Keratinocyte (primary cell): ENCODE measurements around the gene CPEB2. TPM values are rescaled to one million over a fixed set of nuclear protein-coding genes. Genes with fewer than 3 reads are reported as not detected.

Source experiments
- DNase-seq: peaks from one replicate; pipeline ENCODE4 v3.0.0-alpha.2; 2011; ENCODE audit warnings: low read depth, missing footprints, low spot score
- FAIRE-seq: peaks from 2 replicates; lab custom pipeline; 2011; peaks lifted over from hg19 to GRCh38; lab: Jason Lieb, UNC
- H2AFZ ChIP-seq: 2 replicates; pipeline ENCODE4 v1.6.0; 2012; ENCODE audit warnings: low read length, control low read depth, inconsistent platforms; ENCODE audit not compliant: control insufficient read depth
- H3K27ac ChIP-seq: 2 replicates; pipeline ENCODE4 v1.5.1; 2011; ENCODE audit warnings: low read length; ENCODE audit not compliant: control insufficient read depth, insufficient read depth
- H3K27me3 ChIP-seq: 3 replicates; pipeline ENCODE4 v1.6.0; 2011; ENCODE audit warnings: low read length; ENCODE audit not compliant: control insufficient read depth, insufficient read depth; ENCODE audit errors: extremely low read depth
- H3K36me3 ChIP-seq, 2 experiments: 2 replicates in 1 of 2; 3 replicates in 1 of 2; pipeline ENCODE4 v1.5.1; 2011; ENCODE audit warnings: low read length in 2 of 2, mild to moderate bottlenecking in 1 of 2; ENCODE audit not compliant: control insufficient read depth in 2 of 2, insufficient read depth in 2 of 2; ENCODE audit errors: extremely low read depth in 1 of 2
- H3K4me1 ChIP-seq: 3 replicates; pipeline ENCODE4 v1.5.1; 2011; ENCODE audit warnings: low read length; ENCODE audit not compliant: control insufficient read depth, insufficient read depth; ENCODE audit errors: extremely low read depth
- H3K4me2 ChIP-seq: 3 replicates; pipeline ENCODE4 v1.6.0; 2011; ENCODE audit warnings: low read depth, low read length; ENCODE audit not compliant: control insufficient read depth, insufficient read depth; ENCODE audit errors: extremely low read depth
- H3K4me3 ChIP-seq, 3 experiments: fragments of 200-600 bp in 1 of 3; sonication (generic) in 1 of 3; 2 replicates in 2 of 3; 3 replicates in 1 of 3; pipeline ENCODE4 v1.5.1; 2011 to 2016; ENCODE audit warnings: low read length in 3 of 3, mild to moderate bottlenecking in 3 of 3, control low read depth in 2 of 3, inconsistent platforms in 1 of 3, low read depth in 1 of 3, mixed read lengths in 1 of 3, mixed run types in 1 of 3, moderate library complexity in 1 of 3; ENCODE audit not compliant: control insufficient read depth in 2 of 3, insufficient read depth in 2 of 3; ENCODE audit errors: extremely low read depth in 1 of 3
- H3K79me2 ChIP-seq: 2 replicates; pipeline ENCODE4 v1.6.0; 2012; ENCODE audit warnings: low read length; ENCODE audit not compliant: control insufficient read depth, insufficient read depth
- H3K9ac ChIP-seq: 3 replicates; pipeline ENCODE4 v1.6.0; 2011; ENCODE audit warnings: low read length; ENCODE audit not compliant: control insufficient read depth, insufficient read depth; ENCODE audit errors: extremely low read depth
- H3K9me1 ChIP-seq: 3 replicates; pipeline ENCODE4 v1.6.0; 2011; ENCODE audit warnings: low read length; ENCODE audit not compliant: control insufficient read depth, insufficient read depth; ENCODE audit errors: extremely low read depth
- H3K9me3 ChIP-seq: 2 replicates; pipeline ENCODE4 v1.5.1; 2012; ENCODE audit warnings: low read depth, low read length; ENCODE audit not compliant: control insufficient read depth
- H4K20me1 ChIP-seq: 3 replicates; pipeline ENCODE4 v1.6.0; 2011; ENCODE audit warnings: low read length; ENCODE audit not compliant: control insufficient read depth, insufficient read depth; ENCODE audit errors: extremely low read depth
- CTCF ChIP-seq, 3 experiments: IDR thresholded peaks in 1 of 3; conservative IDR thresholded peaks in 1 of 3; optimal IDR thresholded peaks in 1 of 3; 2 replicates in 2 of 3; 3 replicates in 1 of 3; pipeline versions ENCODE3 to v1.5.1; 2011; ENCODE audit warnings: low read length in 3 of 3, mild to moderate bottlenecking in 3 of 3, moderate library complexity in 2 of 3, control low read depth in 1 of 3, inconsistent platforms in 1 of 3; ENCODE audit not compliant: insufficient read depth in 2 of 3; ENCODE audit errors: extremely low read depth in 1 of 3
- EZH2 ChIP-seq: IDR thresholded peaks from one replicate; pipeline ENCODE4 v1.6.1; 2012; ENCODE audit warnings: inconsistent platforms, mild to moderate bottlenecking, low read length, moderate library complexity
- dilution Hi-C: fragments of 300-500 bp; cut with MboI; formaldehyde crosslinking; loops from one replicate; pipeline ENCODE4 v1.7.0; 2020; ENCODE audit warnings: low sequenced_read_pairs; ENCODE audit not compliant: extremely low pct_ligation_motif_present
- polyA plus RNA-seq, 5 experiments: library from polyadenylated mRNA; depleted of rRNA in 3 of 5; stranded (reverse) in 3 of 5; stranded (forward) in 1 of 5; unstranded in 1 of 5; fragments of >200 nt; gene quantifications; 1 replicate in 1 of 5; 2 replicates in 3 of 5; 3 replicates in 1 of 5; pipeline versions ENCODE4 v1.2.1 to v1.2.3, GENCODE V29; 2011 to 2012; ENCODE audit warnings: missing spikeins in 2 of 5, low read depth in 1 of 5, low replicate concordance in 1 of 5

CPEB2 gene
- polyA plus RNA-seq, 1 donor (not counting 4 experiments of a cell fraction or from before 2014, with no cell fraction given): 15.1 TPM

- FAIRE-seq (no peak), DNase-seq (no peak)
- Histone ChIP-seq H3K9ac (no peak overlapping the region), H3K36me3 (peaks cover 5 to 9% of the 10 kb centered on the region in 2 experiments), H3K4me2 (no peak overlapping the region), H3K4me1 (peaks cover 8% of the 10 kb centered on the region), H2AFZ (no peak overlapping the region), H3K79me2 (no peaks in the 10 kb centered on the region), H3K4me3 (no peak overlapping the region), H3K27me3 (no peaks in the 10 kb centered on the region), H3K9me1 (no peaks in the 10 kb centered on the region), H4K20me1 (no peaks in the 10 kb centered on the region), H3K9me3 (no peaks in the 10 kb centered on the region), H3K27ac (no peak overlapping the region)
- TF ChIP-seq CTCF (optimal IDR thresholded peaks at IDR 0.05 in 1 of 3, IDR thresholded peaks at IDR 0.05 in 1 of 3, conservative IDR thresholded peaks at IDR 0.05 in 1 of 3; ENCODE audit: extremely low read depth in 1 of 3, insufficient read depth in 2 of 3, low read length in 3 of 3) (no peak), EZH2 (no peak)
- dilution Hi-C loops: no loop called here
Observed at GRCh38 chr4:15060213-15060612, 57.9 kb downstream of the CPEB2 start.

GRCh38 chr4:15063341-15063740 is 61.1 kb downstream of the CPEB2 start:
- Histone ChIP-seq H3K79me2 (no peaks in the 10 kb centered on the region), H3K27ac (peak overlapping the region; percentile 34), H3K9ac (no peak overlapping the region), H3K4me1 (peaks cover 8% of the 10 kb centered on the region), H3K9me3 (no peaks in the 10 kb centered on the region), H3K4me2 (peak overlapping the region; percentile 29), H2AFZ (no peak overlapping the region), H3K36me3 (peaks cover 5 to 8% of the 10 kb centered on the region in 2 experiments), H4K20me1 (no peaks in the 10 kb centered on the region), H3K9me1 (no peaks in the 10 kb centered on the region), H3K27me3 (no peaks in the 10 kb centered on the region), H3K4me3 (no peak overlapping the region)
- no peak for TF ChIP-seq EZH2
- no peak for TF ChIP-seq CTCF (optimal IDR thresholded peaks at IDR 0.05 in 1 of 3, IDR thresholded peaks at IDR 0.05 in 1 of 3, conservative IDR thresholded peaks at IDR 0.05 in 1 of 3; ENCODE audit: extremely low read depth in 1 of 3, insufficient read depth in 2 of 3, low read length in 3 of 3)
- FAIRE-seq (peak; percentile 17), DNase-seq (no peak)
- dilution Hi-C loops: no loop called here
